ENCODE measurements around the gene HEG1. TPM values are rescaled to one million over a fixed set of nuclear protein-coding genes. Genes with fewer than 3 reads are reported as not detected.
A peak's percentile ranks its signal among the peaks of the same experiment; 100 is the strongest.

The HEG1 gene
- total RNA-seq, 4 donors from 2014 or later, result 6.0 to 52.8 (median 10.9) TPM

DNA sequence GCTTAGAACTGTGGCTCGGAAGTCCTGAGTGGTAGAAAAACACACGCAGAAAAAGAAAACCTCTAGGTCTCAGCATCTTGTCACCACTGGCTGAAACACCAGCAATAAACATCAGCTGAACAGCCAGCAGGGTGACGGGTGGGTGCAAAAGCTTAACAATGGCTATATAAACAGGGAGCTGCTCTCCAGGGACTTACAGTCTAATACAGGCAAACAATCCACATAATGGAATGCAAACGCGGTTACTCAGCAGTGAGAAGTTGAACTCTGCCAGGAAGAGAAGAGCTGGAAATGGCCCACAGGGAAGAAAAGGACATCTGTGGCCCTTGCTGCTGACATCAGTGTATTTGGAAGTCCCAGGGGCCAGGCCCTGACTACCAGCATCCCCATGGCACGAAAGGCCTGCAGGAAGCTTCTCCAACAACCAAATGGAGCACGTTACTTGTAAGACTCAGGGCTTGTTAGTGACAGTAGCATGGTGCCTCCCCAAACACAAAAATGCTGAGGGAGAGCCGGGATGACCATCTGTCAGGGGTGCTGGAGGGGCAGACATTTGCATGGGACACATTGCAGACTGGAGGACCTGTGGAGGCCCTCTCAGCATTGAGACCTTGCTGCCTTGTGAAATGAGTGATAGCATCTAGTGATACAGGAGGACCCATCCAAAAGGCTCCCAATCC lies 3.0 kb downstream of the HEG1 start:
- Histone ChIP-seq H3K4me1 (peaks cover 0 to 38% (median 10%) of the 10 kb centered on the region in 4 donors), H3K4me3 (peak overlapping the region in 2 of 4 donors; percentile 12 to 30), H3K36me3 (no peaks in the 10 kb centered on the region), H3K9me3 (no peaks in the 10 kb centered on the region), H3K27ac (peak overlapping the region; percentile 60 to 93 (median 80)), H3K27me3 (no peaks in the 10 kb centered on the region)
- TF ChIP-seq POLR2A (IDR thresholded peaks at IDR 0.05), result no peak
- no peak for TF ChIP-seq CTCF (IDR thresholded peaks at IDR 0.05)
- DNase-seq, result peak in 1 of 3 donors; percentile 45

GRCh38 chr3:125051715-125052581 lies 3.8 kb downstream of the HEG1 start:
- DNase-seq, result peak; percentile 52 to 64 (median 57)
- Histone ChIP-seq H3K27ac (peak overlapping the region; percentile 60 to 93 (median 80)), H3K9me3 (no peaks in the 10 kb centered on the region), H3K36me3 (no peaks in the 10 kb centered on the region), H3K4me1 (peaks cover 0 to 38% (median 10%) of the 10 kb centered on the region in 4 donors), H3K4me3 (peak overlapping the region; percentile 3 to 30 (median 8)), H3K27me3 (no peaks in the 10 kb centered on the region)
- TF ChIP-seq POLR2A (IDR thresholded peaks at IDR 0.05) (no peak), CTCF (IDR thresholded peaks at IDR 0.05) (no peak)

DNA sequence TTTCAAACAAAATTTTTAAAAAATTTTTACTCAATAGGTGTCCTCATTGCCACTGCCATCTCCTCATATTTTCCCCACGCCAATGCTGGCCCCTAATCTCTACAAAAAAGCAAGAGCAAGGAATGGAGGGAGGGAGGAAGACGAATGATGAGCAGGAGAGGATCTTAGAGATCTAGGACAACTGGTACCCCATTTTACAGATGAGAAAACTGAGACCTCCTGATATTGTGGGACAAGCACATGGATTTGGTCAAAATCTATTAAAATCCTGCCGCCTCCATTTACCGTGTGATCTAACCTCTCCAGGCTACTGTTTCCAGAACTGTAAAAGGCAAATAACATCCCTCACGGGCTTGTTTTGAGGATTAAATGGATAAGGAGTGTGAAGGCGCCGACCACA lies 4.6 kb downstream of the HEG1 start:
- no peak overlapping the region for H3K4me3 ChIP-seq
- H3K27ac ChIP-seq, result peak overlapping the region; percentile 60 to 93 (median 80)
- no peaks in the 10 kb centered on the region for H3K27me3 ChIP-seq
- no peak for DNase-seq
- no peaks in the 10 kb centered on the region for H3K9me3 ChIP-seq
- TF ChIP-seq CTCF (IDR thresholded peaks at IDR 0.05) (no peak), POLR2A (IDR thresholded peaks at IDR 0.05) (no peak)
- peaks cover 0 to 33% (median 7%) of the 10 kb centered on the region in 4 donors for H3K4me1 ChIP-seq
- no peaks in the 10 kb centered on the region for H3K36me3 ChIP-seq

DNA sequence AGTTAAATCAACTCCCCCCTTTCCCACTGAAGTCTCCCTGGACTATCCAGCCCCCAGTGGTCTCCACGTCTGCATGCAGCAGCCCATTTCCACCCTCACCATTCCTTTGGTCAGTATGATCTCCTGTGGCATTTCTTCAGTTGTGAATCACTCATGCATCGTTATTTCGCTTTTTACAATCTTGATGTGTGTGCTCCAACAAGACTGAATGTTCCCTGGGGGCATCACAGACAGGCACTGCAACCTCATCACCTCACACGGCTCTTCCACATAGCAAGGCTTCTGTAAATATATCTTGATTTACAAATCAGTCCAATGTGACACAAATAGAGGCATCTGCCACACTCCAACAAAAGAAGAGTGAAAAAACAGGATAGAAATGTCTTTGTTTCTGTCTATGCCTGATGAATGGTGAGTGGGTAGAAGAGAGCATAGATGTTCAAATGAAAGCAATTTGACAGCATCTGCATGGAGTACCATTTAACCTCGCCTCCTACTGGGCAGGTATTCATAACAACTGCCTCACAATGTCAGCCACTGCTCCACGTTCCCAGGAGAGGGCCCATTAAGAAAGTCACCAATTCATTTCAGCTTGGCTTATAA lies 5.2 kb downstream of the HEG1 start:
- Histone ChIP-seq H3K36me3 (no peaks in the 10 kb centered on the region), H3K4me1 (peaks cover 0 to 32% (median 5%) of the 10 kb centered on the region in 4 donors), H3K4me3 (no peak overlapping the region), H3K27me3 (no peaks in the 10 kb centered on the region), H3K27ac (no peak overlapping the region), H3K9me3 (no peaks in the 10 kb centered on the region)
- DNase-seq, result no peak
- TF ChIP-seq CTCF (IDR thresholded peaks at IDR 0.05) (no peak), POLR2A (IDR thresholded peaks at IDR 0.05) (no peak)

DNA sequence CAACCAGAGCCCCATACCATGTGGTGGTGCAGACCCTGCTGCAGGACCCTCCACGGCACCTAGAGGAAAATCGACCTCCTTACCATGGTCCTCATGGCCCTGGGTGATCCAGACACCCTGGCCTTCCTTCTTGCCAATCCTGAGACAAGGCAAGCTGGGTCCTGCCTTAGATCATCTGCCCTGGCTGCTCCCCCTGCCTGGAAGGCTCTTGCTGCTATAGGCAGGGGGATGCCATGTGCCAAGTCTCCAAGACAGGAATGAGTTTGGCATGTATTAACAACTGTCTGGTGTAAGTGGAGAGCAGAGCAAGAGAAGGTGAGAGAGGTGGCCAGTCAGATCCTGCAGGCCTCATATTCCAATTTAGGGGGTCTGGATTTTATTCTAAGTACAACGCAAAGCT lies 7.5 kb downstream of the HEG1 start:
- Histone ChIP-seq H3K27ac (no peak overlapping the region), H3K4me3 (no peak overlapping the region), H3K27me3 (no peaks in the 10 kb centered on the region), H3K9me3 (no peaks in the 10 kb centered on the region), H3K36me3 (no peaks in the 10 kb centered on the region), H3K4me1 (peaks cover 0 to 37% (median 5%) of the 10 kb centered on the region in 4 donors)
- no peak for DNase-seq
- TF ChIP-seq POLR2A (IDR thresholded peaks at IDR 0.05) (no peak), CTCF (IDR thresholded peaks at IDR 0.05) (no peak)

All from Peyer's patch (tissue), 4 donors.